Activated naive CD4-positive, alpha-beta T cell treated with anti-CD3 and anti-CD28 coated beads, Interleukin-2, amount 50 U/mL, for 72 hours (primary cell): ENCODE measurements around the gene EMCN. TPM values are rescaled to one million over a fixed set of nuclear protein-coding genes. Genes with fewer than 3 reads are reported as not detected.

Source experiments
- ATAC-seq, 2 donors: fragments of 150-1000 bp; cut with Tn5 transposase; 2 replicates each; pipeline ENCODE4 v1.10.0; 2021; ENCODE audit warnings: mild to moderate bottlenecking in 2 of 2, moderate library complexity in 2 of 2
- DNase-seq, 2 donors: peaks; one replicate each; pipeline ENCODE4 v3.0.0; 2021 to 2022; ENCODE audit warnings: low spot score in 2 of 2
- H3K27ac Mint-ChIP-seq, 2 donors: one replicate each; pipeline ENCODE4 v1.8.0; 2022; ENCODE audit warnings: mild to moderate bottlenecking in 2 of 2, mixed read lengths in 2 of 2
- H3K36me3 Mint-ChIP-seq, 2 donors: one replicate each; pipeline ENCODE4 v1.8.0; 2022; ENCODE audit warnings: mixed read lengths in 2 of 2
- H3K9me3 Mint-ChIP-seq, 2 donors: one replicate each; pipeline ENCODE4 v1.8.0; 2022; ENCODE audit warnings: mixed read lengths in 2 of 2
- total RNA-seq, 2 donors: library from RNA; stranded (reverse); gene quantifications; one replicate each; pipeline ENCODE4 v1.2.3, GENCODE V29; 2022

The EMCN gene
- total RNA-seq, 2 donors from 2014 or later: not detected

- Mint-ChIP-seq H3K9me3 (no peaks in the 10 kb centered on the region), H3K36me3 (no peaks in the 10 kb centered on the region), H3K27ac (no peak overlapping the region)
- ATAC-seq (no peak), DNase-seq (no peak)
These were observed 9.1 kb downstream of the EMCN start for GRCh38 chr4:100508691-100509090.

- DNase-seq: no peak
- ATAC-seq: no peak
- no peak overlapping the region for H3K27ac Mint-ChIP-seq
- no peaks in the 10 kb centered on the region for H3K9me3 Mint-ChIP-seq
- H3K36me3 Mint-ChIP-seq: no peaks in the 10 kb centered on the region
These were observed 13.5 kb downstream of the EMCN start for GRCh38 chr4:100504086-100504874.

- H3K9me3 Mint-ChIP-seq: no peaks in the 10 kb centered on the region
- no peak for DNase-seq
- no peaks in the 10 kb centered on the region for H3K36me3 Mint-ChIP-seq
- ATAC-seq: no peak
- no peak overlapping the region for H3K27ac Mint-ChIP-seq
These were observed 20.0 kb downstream of the EMCN start for GRCh38 chr4:100497791-100498190.

- no peak for DNase-seq
- Mint-ChIP-seq H3K36me3 (peaks cover 9 to 11% of the 10 kb centered on the region in 2 donors), H3K27ac (no peak overlapping the region), H3K9me3 (peaks cover 9 to 11% of the 10 kb centered on the region in 2 donors)
- ATAC-seq: no peak
These were observed 22.7 kb downstream of the EMCN start for GRCh38 chr4:100495074-100495473.

GRCh38 chr4:100494166-100494565, 23.7 kb downstream of the EMCN start:
- no peak for ATAC-seq

GRCh38 chr4:100493756-100494155, 24.1 kb downstream of the EMCN start:
- H3K36me3 Mint-ChIP-seq: peaks cover 9 to 11% of the 10 kb centered on the region in 2 donors
- H3K9me3 Mint-ChIP-seq: peaks cover 9 to 11% of the 10 kb centered on the region in 2 donors
- DNase-seq (no peak), ATAC-seq (no peak)
- H3K27ac Mint-ChIP-seq: no peak overlapping the region

More at GRCh38 chr4:100494166-100494565, 23.7 kb downstream of the EMCN start:
- no peak overlapping the region for H3K27ac Mint-ChIP-seq
- peaks cover 9 to 11% of the 10 kb centered on the region in 2 donors for H3K9me3 Mint-ChIP-seq
- H3K36me3 Mint-ChIP-seq: peaks cover 9 to 11% of the 10 kb centered on the region in 2 donors
- DNase-seq: no peak

- no peak overlapping the region for H3K27ac Mint-ChIP-seq
- ATAC-seq: no peak
- no peak for DNase-seq
- peaks cover 9 to 11% of the 10 kb centered on the region in 2 donors for H3K9me3 Mint-ChIP-seq
- H3K36me3 Mint-ChIP-seq: peaks cover 9 to 11% of the 10 kb centered on the region in 2 donors
These were observed 25.7 kb downstream of the EMCN start for GRCh38 chr4:100492129-100492528.

GRCh38 chr4:100489305-100489704, 28.5 kb downstream of the EMCN start:
- Mint-ChIP-seq H3K9me3 (peaks cover 9 to 11% of the 10 kb centered on the region in 2 donors), H3K36me3 (peaks cover 9 to 11% of the 10 kb centered on the region in 2 donors), H3K27ac (no peak overlapping the region)
- ATAC-seq (no peak), DNase-seq (no peak)

GRCh38 chr4:100486496-100486895, 31.3 kb downstream of the EMCN start:
- no peak overlapping the region for H3K27ac Mint-ChIP-seq
- ATAC-seq: no peak
- peaks cover 0 to 2% of the 10 kb centered on the region in 2 donors for H3K36me3 Mint-ChIP-seq
- no peak for DNase-seq
- peaks cover 0 to 1% of the 10 kb centered on the region in 2 donors for H3K9me3 Mint-ChIP-seq

- DNase-seq (no peak), ATAC-seq (no peak)
- Mint-ChIP-seq H3K36me3 (no peaks in the 10 kb centered on the region), H3K27ac (no peak overlapping the region), H3K9me3 (no peaks in the 10 kb centered on the region)
These were observed 34.0 kb downstream of the EMCN start for GRCh38 chr4:100483796-100484195.

- Mint-ChIP-seq H3K36me3 (no peaks in the 10 kb centered on the region), H3K9me3 (no peaks in the 10 kb centered on the region), H3K27ac (no peak overlapping the region)
- DNase-seq: no peak
- ATAC-seq: no peak
These were observed 37.9 kb downstream of the EMCN start for GRCh38 chr4:100479971-100480370.

GRCh38 chr4:100469555-100469954, 48.3 kb downstream of the EMCN start:
- DNase-seq (no peak), ATAC-seq (no peak)
- Mint-ChIP-seq H3K27ac (no peak overlapping the region), H3K9me3 (peaks cover 4 to 5% of the 10 kb centered on the region in 2 donors), H3K36me3 (no peaks in the 10 kb centered on the region)

- Mint-ChIP-seq H3K36me3 (no peaks in the 10 kb centered on the region), H3K9me3 (peaks cover 4 to 5% of the 10 kb centered on the region in 2 donors), H3K27ac (no peak overlapping the region)
- no peak for ATAC-seq
- DNase-seq: no peak
These were observed 51.3 kb downstream of the EMCN start for GRCh38 chr4:100466501-100466900.

- H3K9me3 Mint-ChIP-seq: peaks cover 4 to 10% of the 10 kb centered on the region in 2 donors
- no peak for DNase-seq
- ATAC-seq: no peak
- H3K27ac Mint-ChIP-seq: no peak overlapping the region
- H3K36me3 Mint-ChIP-seq: no peaks in the 10 kb centered on the region
These were observed 55.8 kb downstream of the EMCN start for GRCh38 chr4:100461807-100462605.

- no peak overlapping the region for H3K27ac Mint-ChIP-seq
- no peaks in the 10 kb centered on the region for H3K36me3 Mint-ChIP-seq
- DNase-seq (no peak), ATAC-seq (no peak)
- peaks cover 0 to 5% of the 10 kb centered on the region in 2 donors for H3K9me3 Mint-ChIP-seq
These were observed 67.4 kb downstream of the EMCN start for GRCh38 chr4:100450449-100450848.

GRCh38 chr4:100431416-100431815, 86.4 kb downstream of the EMCN start:
- Mint-ChIP-seq H3K36me3 (peaks cover 0 to 8% of the 10 kb centered on the region in 2 donors), H3K9me3 (peaks cover 5 to 8% of the 10 kb centered on the region in 2 donors), H3K27ac (no peak overlapping the region)
- no peak for DNase-seq
- ATAC-seq: no peak

- Mint-ChIP-seq H3K36me3 (peaks cover 0 to 8% of the 10 kb centered on the region in 2 donors), H3K27ac (no peak overlapping the region)
These were observed 87.4 kb downstream of the EMCN start for GRCh38 chr4:100430451-100430850.

More at GRCh38 chr4:100430451-100430850, 87.4 kb downstream of the EMCN start:
- ATAC-seq: no peak
- peaks cover 4 to 5% of the 10 kb centered on the region in 2 donors for H3K9me3 Mint-ChIP-seq
- no peak for DNase-seq
